Activated CD8-positive, alpha-beta T cell treated with anti-CD3 and anti-CD28 coated beads, Interleukin-2, amount 10 ng/mL, durations not matched to agents 7 days and 5 days (primary cell): ENCODE measurements around the gene KRT39. TPM values are rescaled to one million over a fixed set of nuclear protein-coding genes. Genes with fewer than 3 reads are reported as not detected.
"Not testable (repeated sequence)": the region's sequence is repeated elsewhere in the genome, so short reads cannot be mapped to it uniquely, and the experiment has no call there.

Experiments used
- ATAC-seq: fragments of 150-1000 bp; cut with Tn5 transposase; one replicate; pipeline ENCODE4 v1.10.0; 2021; ENCODE audit warnings: moderate library complexity
- CTCF ChIA-PET: fragments of 350-600 bp; sonication (Branson Sonifier 250); formaldehyde crosslinking; loops from one replicate; lab custom pipeline; 2021; ENCODE audit warnings: antibody characterized with exemption; lab: Charles Lee
- POLR2A ChIA-PET: fragments of 350-600 bp; sonication (Branson Sonifier 250); formaldehyde crosslinking; loops from one replicate; lab custom pipeline; 2021; ENCODE audit warnings: antibody characterized with exemption; lab: Charles Lee
- DNase-seq: peaks from one replicate; pipeline ENCODE4 v3.0.0-alpha.2; 2020
- H3K27ac Mint-ChIP-seq: one replicate; pipeline ENCODE4 v1.8.0; 2021; ENCODE audit warnings: mild to moderate bottlenecking, mixed read lengths
- H3K27me3 Mint-ChIP-seq: one replicate; pipeline ENCODE4 v1.8.0; 2021; ENCODE audit warnings: low read depth, mixed read lengths
- H3K36me3 Mint-ChIP-seq: one replicate; pipeline ENCODE4 v1.8.0; 2021; ENCODE audit warnings: low read depth, mixed read lengths
- H3K4me1 Mint-ChIP-seq: one replicate; pipeline ENCODE4 v1.8.0; 2021; ENCODE audit warnings: low read depth, mixed read lengths
- H3K4me3 Mint-ChIP-seq: one replicate; pipeline ENCODE4 v1.8.0; 2021; ENCODE audit warnings: mild to moderate bottlenecking, mixed read lengths
- H3K9me3 Mint-ChIP-seq: one replicate; pipeline ENCODE4 v1.8.0; 2022; ENCODE audit warnings: mixed read lengths; ENCODE audit not compliant: insufficient read depth
- total RNA-seq, 2 experiments: library from RNA; stranded (reverse); gene quantifications; one replicate each; pipeline ENCODE4 v1.2.3, GENCODE V29; 2021

KRT39 gene
- total RNA-seq, 2 experiments from 2014 or later, result not detected

DNA sequence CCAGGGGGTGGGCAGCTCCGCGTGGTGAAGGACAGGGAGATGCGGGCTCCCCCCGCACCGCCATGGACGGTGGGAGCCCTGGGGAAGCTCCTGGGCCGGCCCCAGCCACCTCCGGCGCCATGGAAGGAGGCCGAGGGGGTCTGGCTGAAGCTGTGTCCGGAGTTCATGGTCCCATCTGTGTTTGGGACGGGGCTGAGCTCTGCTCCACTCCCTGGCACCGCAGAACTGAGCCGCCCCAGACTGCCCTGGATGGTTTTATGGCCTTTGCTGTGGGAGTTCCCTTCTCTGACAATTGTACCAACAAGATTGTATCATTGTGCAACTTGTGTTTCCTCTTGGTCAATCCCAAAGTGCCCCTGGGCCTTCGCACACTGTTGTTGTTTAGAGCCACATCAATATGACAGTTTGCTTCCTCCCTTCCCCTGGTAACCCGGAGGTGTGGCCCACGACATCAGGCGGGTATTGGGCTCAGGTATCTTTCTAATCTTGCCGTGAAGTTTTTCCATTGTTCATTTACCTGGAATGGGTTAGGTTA, 30.2 kb downstream of the KRT39 start:
- ChIA-PET POLR2A (no interaction called here), CTCF (no interaction called here)
- DNase-seq (no peak), ATAC-seq (no peak)
- Mint-ChIP-seq H3K9me3 (no peaks in the 10 kb centered on the region), H3K4me3 (no peak overlapping the region), H3K4me1 (no peaks in the 10 kb centered on the region), H3K27ac (no peak overlapping the region), H3K27me3 (peaks cover 18% of the 10 kb centered on the region), H3K36me3 (no peaks in the 10 kb centered on the region)

DNA sequence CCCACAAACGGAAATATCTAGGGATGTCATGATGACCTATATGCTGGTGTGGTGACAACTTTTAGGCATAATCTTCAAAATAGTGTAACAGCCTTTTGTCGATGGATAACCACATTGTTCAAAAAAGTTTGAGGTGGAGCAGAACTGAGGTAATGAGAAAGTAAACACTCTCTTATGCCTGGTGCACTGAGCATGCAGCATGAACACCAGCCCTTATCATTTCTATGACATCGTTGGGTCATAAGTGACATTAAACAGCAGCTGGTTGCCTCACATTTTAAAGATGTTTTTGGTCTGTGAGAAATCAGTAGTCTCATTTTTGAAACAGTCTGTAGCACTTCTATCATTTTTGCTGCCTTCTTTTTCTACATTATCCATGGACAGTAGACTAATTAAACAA, 31.1 kb downstream of the KRT39 start:
- no peak overlapping the region for H3K4me3 Mint-ChIP-seq
- ChIA-PET POLR2A (no interaction called here), CTCF (no interaction called here)
- no peaks in the 10 kb centered on the region for H3K9me3 Mint-ChIP-seq
- ATAC-seq (no peak), DNase-seq (no peak)
- no peak overlapping the region for H3K27ac Mint-ChIP-seq
- no peaks in the 10 kb centered on the region for H3K4me1 Mint-ChIP-seq
- H3K36me3 Mint-ChIP-seq, result no peaks in the 10 kb centered on the region
- peaks cover 21% of the 10 kb centered on the region for H3K27me3 Mint-ChIP-seq

- Mint-ChIP-seq H3K27me3 (peaks cover 22% of the 10 kb centered on the region), H3K9me3 (no peaks in the 10 kb centered on the region), H3K27ac (no peak overlapping the region), H3K36me3 (no peaks in the 10 kb centered on the region), H3K4me1 (no peaks in the 10 kb centered on the region), H3K4me3 (no peak overlapping the region)
- CTCF ChIA-PET, result no interaction called here
- POLR2A ChIA-PET, result no interaction called here
- no peak for DNase-seq
- ATAC-seq, result no peak
Observed at GRCh38 chr17:40932608-40933007, 34.1 kb downstream of the KRT39 start.

DNA sequence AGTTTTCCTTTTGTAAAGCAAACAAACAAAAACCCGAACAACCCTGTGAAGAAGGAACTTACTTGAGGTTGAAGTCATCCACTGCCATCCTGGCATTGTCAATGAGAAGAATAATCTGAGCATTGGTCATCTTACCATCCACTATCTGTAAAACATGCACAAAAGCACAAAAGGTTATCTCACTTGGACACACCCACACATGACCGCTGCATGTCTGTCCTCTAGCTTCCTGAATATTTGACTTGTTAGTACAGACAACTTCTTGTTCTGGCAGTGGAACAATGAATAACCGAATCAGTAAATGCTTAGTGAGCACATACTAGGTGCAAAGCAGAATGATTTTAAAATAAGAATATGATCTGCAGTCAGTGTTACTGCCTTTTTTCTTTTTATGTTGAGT, 35.4 kb downstream of the KRT39 start:
- no peak overlapping the region for H3K27ac Mint-ChIP-seq
- peaks cover 33% of the 10 kb centered on the region for H3K27me3 Mint-ChIP-seq
- H3K4me1 Mint-ChIP-seq, result no peaks in the 10 kb centered on the region
- H3K9me3 Mint-ChIP-seq, result no peaks in the 10 kb centered on the region
- ATAC-seq, result no peak
- H3K4me3 Mint-ChIP-seq, result no peak overlapping the region
- POLR2A ChIA-PET, result no interaction called here
- CTCF ChIA-PET, result no interaction called here
- no peaks in the 10 kb centered on the region for H3K36me3 Mint-ChIP-seq
- DNase-seq, result no peak

DNA sequence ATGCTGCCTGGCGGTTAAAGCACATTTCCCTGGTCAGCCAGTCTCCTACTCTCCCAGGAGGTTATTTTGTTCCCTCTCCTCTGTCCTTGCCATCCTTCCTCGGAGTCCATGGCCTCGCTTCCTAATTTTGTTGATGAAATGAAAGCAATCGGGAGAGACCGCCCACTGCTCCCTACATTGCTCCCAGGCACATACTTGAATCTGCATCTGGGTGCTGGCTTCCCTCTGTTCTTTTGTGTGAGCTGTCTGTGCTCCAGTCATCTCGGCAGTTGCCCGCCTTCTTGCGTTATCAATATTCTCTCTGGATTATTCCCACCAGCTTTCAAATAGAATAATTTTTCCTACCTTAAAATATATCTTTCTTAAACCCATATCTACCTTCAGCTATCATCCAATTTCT, 40.4 kb downstream of the KRT39 start:
- ATAC-seq (no peak), DNase-seq (no peak)
- H3K27me3 Mint-ChIP-seq, result peaks cover 31% of the 10 kb centered on the region
- no peak overlapping the region for H3K4me3 Mint-ChIP-seq
- H3K36me3 Mint-ChIP-seq, result no peaks in the 10 kb centered on the region
- peaks cover 1% of the 10 kb centered on the region for H3K4me1 Mint-ChIP-seq
- H3K9me3 Mint-ChIP-seq, result no peaks in the 10 kb centered on the region
- H3K27ac Mint-ChIP-seq, result no peak overlapping the region
- ChIA-PET POLR2A (interaction anchor here (0.6 kb wide), 1 partner anchor 365 kb away, joined by 3 read pairs; no protein-coding TSS in a partner anchor), CTCF (no interaction called here)

DNA sequence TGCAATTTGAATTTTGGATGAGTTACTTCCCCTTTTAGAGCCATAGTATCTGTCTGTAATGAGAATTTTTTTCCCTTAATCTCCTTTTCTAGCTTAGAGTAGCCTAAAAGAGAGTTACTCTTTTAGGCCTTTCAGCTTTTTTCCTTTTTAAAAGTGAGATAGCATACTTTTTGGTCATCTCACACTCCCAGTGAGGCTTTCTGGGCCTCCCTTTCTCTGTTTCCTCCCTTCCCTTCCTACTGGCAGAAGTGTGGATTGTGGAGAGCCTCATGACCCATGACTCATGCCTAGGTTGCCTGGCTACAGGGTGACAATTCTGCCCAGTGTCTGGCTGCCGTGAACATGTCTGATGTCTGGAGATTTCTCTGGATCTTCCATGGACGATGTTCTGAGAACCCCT, 44.5 kb downstream of the KRT39 start:
- Mint-ChIP-seq H3K36me3 (no peaks in the 10 kb centered on the region), H3K27ac (no peak overlapping the region), H3K9me3 (no peaks in the 10 kb centered on the region), H3K4me3 (no peak overlapping the region), H3K4me1 (peaks cover 5% of the 10 kb centered on the region), H3K27me3 (peaks cover 25% of the 10 kb centered on the region)
- POLR2A ChIA-PET, result no interaction called here
- ATAC-seq (no peak), DNase-seq (no peak)
- CTCF ChIA-PET, result no interaction called here

DNA sequence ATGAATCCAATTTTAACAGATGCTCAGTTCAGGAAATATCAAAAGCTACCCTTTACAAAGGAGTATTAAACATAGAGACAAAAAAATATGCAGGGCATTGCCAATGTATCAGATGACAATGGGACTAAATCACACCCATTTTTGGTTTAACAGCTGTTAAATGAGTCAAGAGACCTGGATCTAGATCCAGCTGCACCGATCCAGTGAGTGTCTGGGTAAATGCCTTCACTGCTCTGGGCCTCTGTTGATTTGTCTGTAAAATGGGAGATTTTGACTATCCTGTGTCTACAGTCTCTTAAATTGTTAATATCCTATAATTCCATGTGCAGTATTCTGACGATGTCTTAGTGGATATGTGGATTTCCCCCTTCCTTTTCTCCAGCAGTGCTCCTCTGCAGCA, 45.7 kb downstream of the KRT39 start:
- ChIA-PET POLR2A (no interaction called here), CTCF (no interaction called here)
- H3K27ac Mint-ChIP-seq, result no peak overlapping the region
- DNase-seq (no peak), ATAC-seq (no peak)
- H3K27me3 Mint-ChIP-seq, result peaks cover 18% of the 10 kb centered on the region
- H3K9me3 Mint-ChIP-seq, result no peaks in the 10 kb centered on the region
- H3K4me1 Mint-ChIP-seq, result peaks cover 5% of the 10 kb centered on the region
- no peaks in the 10 kb centered on the region for H3K36me3 Mint-ChIP-seq
- no peak overlapping the region for H3K4me3 Mint-ChIP-seq

- H3K9me3 Mint-ChIP-seq, H3K4me3 Mint-ChIP-seq, POLR2A ChIA-PET, H3K36me3 Mint-ChIP-seq, H3K27me3 Mint-ChIP-seq, DNase-seq, H3K27ac Mint-ChIP-seq, H3K4me1 Mint-ChIP-seq, ATAC-seq: not testable (repeated sequence)
- CTCF ChIA-PET, result interaction anchor here (1.0 to 2.0 kb wide), 2 partner anchors 12 to 746 kb away, joined by 3 to 5 read pairs; no protein-coding TSS in a partner anchor
Observed at GRCh38 chr17:40917116-40917515, 49.6 kb downstream of the KRT39 start.

DNA sequence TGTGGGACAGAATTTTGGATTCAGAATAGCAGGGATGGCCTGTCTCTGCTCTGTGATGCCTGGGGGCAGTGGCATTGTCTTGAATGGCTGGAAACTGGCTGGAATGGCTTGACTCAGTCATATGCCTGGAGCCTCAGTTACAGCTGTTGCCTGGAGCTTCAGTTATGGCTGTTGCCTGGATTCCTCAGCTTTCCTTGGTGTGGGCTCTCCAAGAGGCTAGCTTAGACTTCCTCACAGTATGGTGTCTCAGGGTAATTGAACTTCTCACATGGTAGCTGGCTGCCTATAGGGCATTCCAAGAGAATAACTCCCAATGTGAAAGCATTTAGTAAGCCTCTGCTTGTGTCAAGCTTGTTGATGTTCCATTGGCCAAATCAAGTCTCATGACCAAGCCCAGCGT, 50.4 kb downstream of the KRT39 start:
- Mint-ChIP-seq H3K4me3 (no peak overlapping the region), H3K4me1 (peaks cover 4% of the 10 kb centered on the region), H3K9me3 (no peaks in the 10 kb centered on the region), H3K27me3 (peaks cover 2% of the 10 kb centered on the region), H3K36me3 (no peaks in the 10 kb centered on the region), H3K27ac (no peak overlapping the region)
- ChIA-PET POLR2A (no interaction called here), CTCF (interaction anchor here (2.0 to 2.8 kb wide), 2 partner anchors 633 to 746 kb away, joined by 5 to 12 read pairs; no protein-coding TSS in a partner anchor)
- DNase-seq (no peak), ATAC-seq (no peak)

GRCh38 chr17:40915721-40916256, 51.0 kb downstream of the KRT39 start:
- ChIA-PET CTCF (interaction anchor here (2.0 to 2.8 kb wide), 2 partner anchors 633 to 747 kb away, joined by 5 to 12 read pairs; no protein-coding TSS in a partner anchor), POLR2A (no interaction called here)
- Mint-ChIP-seq H3K27ac (no peak overlapping the region), H3K27me3 (peaks cover 2% of the 10 kb centered on the region), H3K36me3 (no peaks in the 10 kb centered on the region), H3K4me3 (no peak overlapping the region), H3K9me3 (no peaks in the 10 kb centered on the region), H3K4me1 (no peaks in the 10 kb centered on the region)
- ATAC-seq (no peak), DNase-seq (no peak)

DNA sequence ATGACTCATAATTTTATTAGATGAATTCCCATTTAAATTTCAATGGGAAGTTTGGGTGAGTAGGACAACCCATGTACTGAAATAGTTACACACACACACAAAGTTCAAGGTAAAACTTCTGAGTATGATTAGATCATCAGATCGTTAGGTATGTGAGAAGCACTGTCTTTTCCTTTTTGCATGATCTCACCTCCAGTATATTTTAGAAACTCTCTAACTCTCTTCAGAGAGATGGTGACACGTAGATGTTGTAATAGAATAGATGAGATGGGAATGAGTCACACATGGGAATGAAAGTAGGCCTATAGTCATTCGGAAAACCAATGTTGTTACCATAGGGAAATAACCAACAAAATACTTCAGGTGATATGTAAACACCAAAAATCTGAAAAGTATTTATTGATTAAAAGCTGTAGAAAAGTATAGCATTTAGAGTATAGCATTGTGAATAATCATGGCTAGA, 51.5 kb downstream of the KRT39 start:
- H3K27ac Mint-ChIP-seq, result no peak overlapping the region
- no peaks in the 10 kb centered on the region for H3K4me1 Mint-ChIP-seq
- CTCF ChIA-PET, result interaction anchor here (1.1 to 2.8 kb wide), 2 partner anchors 634 to 747 kb away, joined by 5 to 12 read pairs; no protein-coding TSS in a partner anchor
- DNase-seq (no peak), ATAC-seq (no peak)
- POLR2A ChIA-PET, result no interaction called here
- H3K27me3 Mint-ChIP-seq, result peaks cover 2% of the 10 kb centered on the region
- no peaks in the 10 kb centered on the region for H3K9me3 Mint-ChIP-seq
- no peaks in the 10 kb centered on the region for H3K36me3 Mint-ChIP-seq
- no peak overlapping the region for H3K4me3 Mint-ChIP-seq

- POLR2A ChIA-PET, result no interaction called here
- no peak for DNase-seq
- Mint-ChIP-seq H3K27me3 (peaks cover 2% of the 10 kb centered on the region), H3K27ac (no peak overlapping the region), H3K4me1 (no peaks in the 10 kb centered on the region), H3K9me3 (no peaks in the 10 kb centered on the region), H3K36me3 (no peaks in the 10 kb centered on the region), H3K4me3 (no peak overlapping the region)
- CTCF ChIA-PET, result interaction anchor here (0.6 to 2.8 kb wide), 4 partner anchors 635 to 752 kb away, joined by 3 to 12 read pairs (median 4); no protein-coding TSS in a partner anchor
- ATAC-seq, result no peak
Observed at GRCh38 chr17:40914075-40914855, 52.5 kb downstream of the KRT39 start.
